ENCODE results near the gene KLHL22.

GRCh38 chr22:20469110-20469868 is 26.3 kb downstream of the KLHL22 start:
- TF ChIP-seq CTCF (conservative IDR thresholded peaks at IDR 0.05; ENCODE audit: low read depth, low read length) (no peak), EZH2 (IDR thresholded peaks at IDR 0.05; ENCODE audit: low read length, unreplicated experiment) (no peak), EZH2phosphoT487 (IDR thresholded peaks at IDR 0.05; ENCODE audit: borderline replicate concordance, low read length) (no peak)

All from PC-3 (cell line).